SK-N-MC (cell line): ENCODE results near the gene DZANK1.

Source experiments
- DNase-seq: peaks from one replicate; pipeline ENCODE4 v3.0.0-alpha.2; 2011; ENCODE audit warnings: low read depth, low spot score
- H3K27ac ChIP-seq: fragments of 200-600 bp; sonication (generic); 2 replicates; pipeline ENCODE4 v1.5.1; 2016; ENCODE audit warnings: mixed run types
- H3K36me3 ChIP-seq: fragments of 200-600 bp; sonication (generic); 2 replicates; pipeline ENCODE4 v1.6.1; 2017; ENCODE audit warnings: antibody characterized with exemption, low read length, mixed read lengths; ENCODE audit not compliant: insufficient read depth
- H3K4me3 ChIP-seq: fragments of 200-600 bp; sonication (generic); 2 replicates; pipeline ENCODE4 v1.5.1; 2016
- H3K9ac ChIP-seq: fragments of 200-600 bp; sonication (generic); 2 replicates; pipeline ENCODE4 v1.8.0; 2017; ENCODE audit warnings: mixed run types, mixed read lengths; ENCODE audit not compliant: insufficient read length
- H3K9me3 ChIP-seq: fragments of 200-600 bp; sonication (generic); 2 replicates; pipeline ENCODE4 v1.6.1; 2017; ENCODE audit warnings: low read depth, mild to moderate bottlenecking, antibody characterized with exemption, low read length, moderate library complexity, mixed read lengths
- EZH2 ChIP-seq: fragments of 200-600 bp; sonication (generic); IDR thresholded peaks from one replicate; pipeline ENCODE4 v1.6.1; 2017; ENCODE audit warnings: antibody characterized with exemption
- FOXP2 ChIP-seq: optimal IDR thresholded peaks from 2 replicates; pipeline ENCODE3; 2011; ENCODE audit warnings: mild to moderate bottlenecking, moderate library complexity; ENCODE audit not compliant: insufficient read depth; ENCODE audit errors: extremely low read length, control extremely low read depth
- POLR2AphosphoS5 ChIP-seq: IDR thresholded peaks from 2 replicates; pipeline ENCODE4 v1.6.1; 2012; ENCODE audit warnings: mild to moderate bottlenecking, low read depth, low read length, borderline replicate concordance

Gene DZANK1

DNA sequence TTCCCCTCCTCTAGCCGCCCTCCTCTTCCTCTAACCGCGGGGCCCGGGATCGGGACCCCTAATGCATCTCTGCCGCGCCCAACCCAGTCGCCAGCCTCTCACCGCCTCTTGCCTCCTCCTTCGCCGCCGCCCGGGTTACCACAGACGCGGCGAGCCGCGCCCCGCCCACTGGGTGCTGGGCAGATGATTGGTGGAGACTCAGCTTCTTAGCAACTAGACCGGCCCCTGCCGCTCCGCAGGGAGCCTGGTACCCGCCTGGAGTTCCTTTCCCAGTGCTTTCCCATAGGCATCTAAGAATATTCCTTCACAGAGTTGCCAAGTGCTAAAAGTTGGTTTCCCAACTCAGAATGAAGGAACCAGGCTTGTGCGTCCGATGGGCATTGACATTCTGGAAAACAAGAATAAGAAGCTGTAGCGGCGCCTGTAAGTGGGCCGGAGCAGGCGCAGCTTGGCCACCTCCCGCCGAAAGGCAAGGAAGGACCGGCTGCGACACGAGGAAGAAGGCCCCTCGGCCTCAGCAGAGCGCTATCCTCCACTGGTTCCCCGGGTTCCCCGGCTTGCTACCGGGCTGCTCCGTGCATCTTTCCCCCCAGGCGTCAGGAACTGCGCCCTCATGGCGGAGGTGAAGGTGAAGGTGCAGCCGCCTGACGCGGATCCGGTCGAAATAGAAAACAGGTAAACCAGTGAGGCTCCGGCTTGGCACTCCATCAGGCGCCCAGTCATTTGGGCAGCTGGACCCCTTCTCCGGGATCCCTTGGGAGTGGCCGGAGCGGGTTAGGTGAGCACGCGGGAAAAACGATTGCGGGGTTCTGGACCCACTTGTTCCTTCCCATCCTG is at the start of gene DZANK1, which contains the start of gene POLR3F:
Gene DZANK1, minus strand, starts transcription at position 137 of the 837 bp plus-strand sequence. CDS start 1,672 bp downstream, outside the sequence.
Gene POLR3F, plus strand, starts transcription at position 497 of the 837 bp plus-strand sequence. Its CDS starts 117 bp downstream, at position 614.
- DNase-seq = peak; percentile 94
- Histone ChIP-seq H3K9ac (peak within 1 kb of the TSS; percentile 95), H3K27ac (peak within 1 kb of the TSS; percentile 98), H3K4me3 (peak within 1 kb of the TSS; percentile 95), H3K9me3 (no peaks in the 10 kb centered on the region), H3K36me3 (peaks cover 24% of the 10 kb centered on the region)
- TF ChIP-seq FOXP2 (no peak), POLR2AphosphoS5 (peak; percentile 73), EZH2 (no peak)

DNA sequence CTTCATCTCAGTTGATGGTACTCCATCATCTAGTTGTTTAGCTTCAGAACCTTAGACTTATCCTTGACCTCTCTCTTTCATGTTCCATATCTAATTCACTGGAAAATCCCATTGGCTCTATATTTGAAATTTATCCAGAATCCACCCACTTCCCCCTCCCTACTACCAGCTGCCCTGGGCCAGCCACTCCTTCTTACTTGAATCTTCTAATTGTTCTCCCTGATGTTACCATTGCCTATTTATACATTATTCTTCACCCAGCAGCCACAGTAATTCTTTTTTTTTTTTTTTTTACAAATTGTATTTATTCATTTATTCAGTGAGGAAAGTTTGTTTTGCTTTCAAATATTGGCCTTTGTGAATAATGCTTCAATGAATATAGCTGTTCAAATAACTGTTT is 49.1 kb upstream of the DZANK1 start:
- TF ChIP-seq FOXP2 (no peak), POLR2AphosphoS5 (no peak), EZH2 (no peak)
- Histone ChIP-seq H3K36me3 (peaks cover 39% of the 10 kb centered on the region), H3K9me3 (no peaks in the 10 kb centered on the region), H3K27ac (no peak overlapping the region), H3K9ac (no peak overlapping the region), H3K4me3 (no peak overlapping the region)
- no peak for DNase-seq

DNA sequence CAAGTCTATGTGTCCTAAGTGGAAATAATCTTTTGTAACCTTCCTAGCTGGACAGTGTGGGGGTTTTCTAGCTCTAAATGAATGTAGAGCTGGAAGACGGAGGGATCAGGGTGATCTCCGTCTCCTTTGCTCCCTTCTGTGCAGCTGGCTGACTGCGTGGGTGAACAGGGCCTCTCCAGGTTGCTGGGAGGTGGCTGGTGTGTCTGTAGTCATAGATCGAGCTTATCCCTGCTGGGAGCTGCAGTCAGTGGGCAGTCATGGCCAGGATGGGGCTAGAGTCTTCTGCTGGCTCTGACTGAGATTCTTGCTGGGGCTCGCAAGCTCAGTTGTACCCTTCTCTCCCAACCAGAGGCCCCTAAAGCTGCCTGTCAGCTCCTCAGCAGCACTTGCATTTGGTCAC is 47.3 kb upstream of the DZANK1 start:
- Histone ChIP-seq H3K9ac (no peak overlapping the region), H3K9me3 (no peaks in the 10 kb centered on the region), H3K36me3 (peaks cover 57% of the 10 kb centered on the region), H3K4me3 (no peak overlapping the region), H3K27ac (no peak overlapping the region)
- TF ChIP-seq EZH2 (no peak), POLR2AphosphoS5 (no peak), FOXP2 (no peak)
- no peak for DNase-seq

DNA sequence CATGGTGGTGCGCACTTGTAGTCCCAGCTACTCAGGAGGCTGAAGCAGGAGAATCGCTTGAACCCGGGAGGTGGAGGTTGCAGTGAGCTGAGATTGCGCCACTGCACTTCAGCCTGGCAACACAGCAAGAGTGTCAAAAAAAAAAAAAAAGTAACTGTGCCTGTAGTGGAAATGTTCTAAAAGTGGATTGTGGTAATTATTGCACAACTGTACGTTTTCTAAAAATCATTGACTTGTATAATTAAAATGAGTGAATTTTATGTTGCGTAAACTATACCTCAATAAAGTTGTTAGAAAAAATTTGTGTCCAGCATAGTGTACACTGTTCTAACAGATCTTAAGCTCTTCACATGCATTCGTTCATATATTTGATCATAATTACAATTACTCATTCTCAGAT is 46.4 kb upstream of the DZANK1 start:
- H3K36me3 ChIP-seq = peaks cover 57% of the 10 kb centered on the region
- H3K9ac ChIP-seq = no peak overlapping the region
- no peaks in the 10 kb centered on the region for H3K9me3 ChIP-seq
- no peak overlapping the region for H3K4me3 ChIP-seq
- no peak overlapping the region for H3K27ac ChIP-seq
- TF ChIP-seq FOXP2 = no peak
- TF ChIP-seq POLR2AphosphoS5 = no peak
- TF ChIP-seq EZH2 = no peak
- no peak for DNase-seq

DNA sequence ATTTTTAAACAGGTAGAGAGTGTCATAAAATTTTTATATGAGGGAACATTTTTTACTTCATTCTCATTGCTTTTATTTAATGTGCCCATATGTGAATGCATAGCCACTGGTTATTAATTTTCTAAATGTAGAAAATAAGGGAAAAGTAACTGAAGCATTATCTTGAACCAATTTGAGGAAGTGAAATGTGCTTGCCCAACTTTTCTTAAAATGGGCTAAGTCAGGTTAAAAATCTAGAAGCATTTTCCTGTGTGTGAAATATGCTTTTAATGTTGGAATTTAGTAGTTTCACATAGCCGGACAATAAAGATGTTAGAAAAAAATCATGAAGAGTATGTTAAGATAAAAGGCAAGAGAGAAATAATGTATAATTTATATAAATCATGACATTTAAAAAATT is 44.7 kb upstream of the DZANK1 start:
- Histone ChIP-seq H3K36me3 (peaks cover 53% of the 10 kb centered on the region), H3K4me3 (no peak overlapping the region), H3K9me3 (no peaks in the 10 kb centered on the region), H3K27ac (no peak overlapping the region), H3K9ac (peak overlapping the region; percentile 37)
- no peak for TF ChIP-seq EZH2
- no peak for TF ChIP-seq POLR2AphosphoS5
- TF ChIP-seq FOXP2 = no peak
- no peak for DNase-seq

DNA sequence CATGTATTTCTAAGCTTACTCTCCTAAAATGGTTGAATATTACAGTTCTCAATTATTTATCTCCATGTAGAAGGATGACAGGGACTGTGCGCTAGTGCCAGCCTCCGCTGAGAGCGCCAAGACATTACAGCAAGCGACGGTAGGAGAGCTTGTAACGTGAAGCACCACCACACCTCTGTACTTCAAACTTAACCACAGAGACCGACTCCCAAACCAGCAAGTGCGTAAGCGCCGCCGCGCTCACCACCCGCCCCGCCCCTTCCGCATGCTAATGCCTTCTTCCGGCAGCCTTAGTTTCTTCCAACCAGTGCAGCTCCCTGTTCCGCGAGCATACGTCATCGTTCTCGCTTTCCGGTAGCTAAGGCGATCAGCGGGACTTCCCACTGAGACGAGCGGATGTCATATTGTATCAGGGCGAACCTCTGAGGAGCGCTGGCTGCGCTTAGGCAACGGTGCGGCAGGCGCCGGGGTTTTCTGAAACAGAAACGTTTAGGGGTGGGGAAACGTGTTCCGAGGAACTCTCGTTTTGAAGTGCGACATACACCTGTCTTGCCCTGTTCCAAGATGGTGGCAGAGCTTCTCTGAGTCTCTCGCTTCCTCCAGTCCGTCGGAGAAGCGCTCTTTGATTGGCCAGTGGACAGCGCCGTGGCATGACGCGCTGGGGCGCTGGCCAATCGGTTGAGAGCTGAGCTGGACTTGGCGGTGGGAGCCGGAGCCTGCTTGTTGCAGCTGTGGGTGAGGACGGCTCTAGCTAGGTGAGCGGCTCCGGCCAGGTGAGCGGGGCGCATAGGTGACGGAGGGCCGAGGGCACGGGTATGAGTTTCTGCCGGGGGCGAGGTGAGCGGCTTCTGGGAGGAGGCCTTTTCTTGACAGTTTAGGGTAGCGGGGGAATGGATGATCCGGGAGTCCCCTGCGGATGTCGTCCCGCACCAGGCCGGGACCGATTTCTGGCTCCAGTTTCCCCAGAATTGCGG is 40.7 kb upstream of the DZANK1 start, which contains the start of gene SEC23B:
Gene SEC23B, plus strand, starts transcription at position 723 of the 974 bp plus-strand sequence. CDS start 2,896 bp downstream, outside the sequence.
- H3K4me3 ChIP-seq = peak within 1 kb of the TSS; percentile 87

DNA sequence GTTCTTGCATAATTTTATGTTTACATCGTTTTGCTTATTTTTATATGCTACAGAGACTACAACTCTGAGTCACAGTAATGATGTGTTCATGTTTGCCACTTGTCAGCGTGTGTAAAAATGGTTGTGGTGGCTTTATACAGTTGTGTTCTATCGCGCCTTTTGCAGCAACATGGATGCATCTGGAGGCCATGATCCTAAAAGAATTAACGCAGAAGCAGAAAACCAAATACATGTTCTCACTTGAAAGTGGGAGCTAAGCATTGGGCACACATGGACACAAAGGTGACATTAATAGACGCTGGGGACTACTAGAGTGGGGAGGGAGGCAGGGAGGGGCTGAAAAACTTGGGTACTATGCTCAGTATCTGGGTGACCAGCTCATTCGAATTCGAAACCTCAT is 39.9 kb upstream of the DZANK1 start:
- peak overlapping the region; percentile 87 for H3K4me3 ChIP-seq
- no peaks in the 10 kb centered on the region for H3K9me3 ChIP-seq
- DNase-seq = no peak
- peak overlapping the region; percentile 97; the same call in 1 of the 2 replicates for H3K27ac ChIP-seq
- H3K36me3 ChIP-seq = peaks cover 26% of the 10 kb centered on the region
- H3K9ac ChIP-seq = peak overlapping the region; percentile 85
- TF ChIP-seq EZH2 (no peak), FOXP2 (no peak), POLR2AphosphoS5 (no peak)

More for the DNA sequence above, 40.7 kb upstream of the DZANK1 start, which contains the start of gene SEC23B:
- Histone ChIP-seq H3K9ac (peak within 1 kb of the TSS; percentile 85), H3K36me3 (peaks cover 29% of the 10 kb centered on the region), H3K9me3 (no peaks in the 10 kb centered on the region), H3K27ac (peak within 1 kb of the TSS; percentile 97)
- peak; percentile 95 for DNase-seq
- TF ChIP-seq EZH2 (no peak), FOXP2 (peak; percentile 42), POLR2AphosphoS5 (peak; percentile 88)
